HG03457 (cell line): ENCODE data around the gene MAPKAPK3.
A peak's percentile ranks its signal among the peaks of the same experiment; 100 is the strongest.

Experiments used
- ATAC-seq: cut with Tn5 transposase; IDR thresholded peaks from one replicate; pipeline ENCODE4 v1.9.1; 2021; ENCODE audit warnings: moderate number of reproducible peaks; ENCODE audit not compliant: unreplicated experiment

MAPKAPK3 gene

DNA sequence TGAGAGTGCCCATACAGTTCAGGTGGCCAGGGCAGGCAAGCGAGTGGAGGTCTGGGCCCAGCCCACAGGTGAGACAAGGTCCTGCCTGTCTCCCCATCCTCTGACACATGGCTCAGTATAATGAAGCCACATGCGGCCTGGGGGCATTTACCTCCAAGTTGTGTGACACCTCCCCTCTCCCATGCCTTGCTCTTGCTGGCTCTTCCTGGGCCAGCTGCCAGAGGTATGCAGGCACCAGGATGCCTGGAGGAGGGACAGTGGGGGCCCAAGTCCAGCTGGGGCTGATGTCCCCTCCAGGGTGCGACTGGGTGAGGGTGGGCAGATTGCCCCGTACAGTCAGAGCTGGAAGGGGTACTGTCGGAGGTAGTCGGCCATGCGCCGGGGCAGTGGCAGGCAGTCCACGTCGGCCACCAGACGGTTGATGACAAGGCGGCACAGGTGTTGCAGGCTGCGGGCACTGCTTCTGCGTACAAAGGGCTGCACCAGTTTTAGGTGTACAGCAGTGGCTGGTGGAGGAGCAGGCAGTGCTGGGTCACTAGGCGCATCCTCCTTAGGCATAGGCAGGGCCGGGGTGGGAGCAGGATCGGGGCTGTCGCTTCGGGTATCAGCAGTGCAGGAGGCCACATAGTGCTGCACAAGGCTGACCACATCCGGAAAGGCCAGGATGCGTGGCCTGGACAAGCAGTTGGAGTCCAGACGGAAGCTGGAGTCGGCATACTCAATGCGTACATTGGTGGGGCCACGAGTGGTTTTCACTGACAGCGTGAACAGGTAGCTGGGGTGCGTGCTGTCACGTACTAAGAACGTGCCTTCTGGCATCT, 9.5 kb upstream of the MAPKAPK3 start:
- ATAC-seq = no peak

DNA sequence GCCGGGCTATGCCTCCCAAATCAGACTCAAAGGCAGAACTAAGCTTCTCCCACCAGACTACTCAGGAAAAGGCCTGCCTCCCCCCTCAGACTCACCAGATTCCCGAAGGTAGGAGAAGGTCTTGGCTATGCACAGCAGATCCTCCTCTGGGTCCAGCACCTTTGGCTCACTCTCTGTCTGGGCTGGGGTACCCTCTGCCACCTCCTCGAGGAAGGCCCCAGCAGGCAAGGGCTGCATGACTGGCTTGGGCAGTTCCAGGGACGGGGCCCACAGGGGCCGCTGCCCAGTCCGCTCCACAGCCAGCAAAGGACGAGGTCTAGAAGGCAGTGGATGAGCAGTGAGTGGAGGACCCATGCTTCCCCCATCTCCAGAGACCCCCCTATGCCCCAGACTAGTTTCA, 8.7 kb upstream of the MAPKAPK3 start:
- ATAC-seq = no peak

GRCh38 chr3:50609071-50609762, 7.7 kb upstream of the MAPKAPK3 start:
- no peak for ATAC-seq

DNA sequence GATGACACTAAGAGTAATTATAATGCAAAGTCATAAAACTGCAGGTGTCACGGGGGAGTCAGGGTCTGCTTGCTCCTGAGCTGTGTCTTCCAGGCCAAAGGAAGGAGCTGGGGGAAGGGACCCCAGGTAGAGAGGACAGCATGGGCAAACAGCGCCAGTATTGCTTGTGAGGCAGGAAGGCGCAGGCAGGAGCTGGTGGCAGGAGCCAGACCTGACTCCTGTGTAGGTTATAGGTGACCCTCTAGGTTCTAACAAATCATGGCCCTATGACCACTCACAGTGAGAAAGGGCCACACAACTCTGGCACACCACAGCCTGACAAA, 7.2 kb upstream of the MAPKAPK3 start:
- no peak for ATAC-seq

GRCh38 chr3:50610181-50610971, 6.6 kb upstream of the MAPKAPK3 start:
- ATAC-seq = no peak

DNA sequence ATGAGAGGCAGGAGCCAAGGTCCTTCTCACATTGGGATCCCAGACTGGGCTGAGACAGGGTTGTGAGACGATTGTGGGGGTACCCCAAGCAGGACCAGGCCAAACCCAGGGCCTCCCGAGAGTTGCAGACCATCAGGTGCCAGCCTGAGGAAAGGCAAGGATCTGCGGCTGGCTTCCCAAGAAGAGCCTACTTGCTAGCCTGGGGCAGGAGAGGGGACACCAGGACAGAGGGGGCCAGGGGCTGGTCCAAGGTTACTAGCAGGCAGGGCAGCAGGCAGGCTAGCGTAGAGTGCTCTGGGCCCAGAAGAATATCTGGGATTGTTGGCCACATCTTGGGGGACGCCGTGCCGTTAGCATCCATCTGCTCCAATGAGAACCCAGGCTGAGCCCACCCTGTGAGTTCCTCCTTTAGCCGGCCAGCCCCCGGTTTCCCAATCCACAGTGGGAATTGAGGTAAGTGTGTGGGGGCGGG, 5.9 kb upstream of the MAPKAPK3 start:
- ATAC-seq = no peak

DNA sequence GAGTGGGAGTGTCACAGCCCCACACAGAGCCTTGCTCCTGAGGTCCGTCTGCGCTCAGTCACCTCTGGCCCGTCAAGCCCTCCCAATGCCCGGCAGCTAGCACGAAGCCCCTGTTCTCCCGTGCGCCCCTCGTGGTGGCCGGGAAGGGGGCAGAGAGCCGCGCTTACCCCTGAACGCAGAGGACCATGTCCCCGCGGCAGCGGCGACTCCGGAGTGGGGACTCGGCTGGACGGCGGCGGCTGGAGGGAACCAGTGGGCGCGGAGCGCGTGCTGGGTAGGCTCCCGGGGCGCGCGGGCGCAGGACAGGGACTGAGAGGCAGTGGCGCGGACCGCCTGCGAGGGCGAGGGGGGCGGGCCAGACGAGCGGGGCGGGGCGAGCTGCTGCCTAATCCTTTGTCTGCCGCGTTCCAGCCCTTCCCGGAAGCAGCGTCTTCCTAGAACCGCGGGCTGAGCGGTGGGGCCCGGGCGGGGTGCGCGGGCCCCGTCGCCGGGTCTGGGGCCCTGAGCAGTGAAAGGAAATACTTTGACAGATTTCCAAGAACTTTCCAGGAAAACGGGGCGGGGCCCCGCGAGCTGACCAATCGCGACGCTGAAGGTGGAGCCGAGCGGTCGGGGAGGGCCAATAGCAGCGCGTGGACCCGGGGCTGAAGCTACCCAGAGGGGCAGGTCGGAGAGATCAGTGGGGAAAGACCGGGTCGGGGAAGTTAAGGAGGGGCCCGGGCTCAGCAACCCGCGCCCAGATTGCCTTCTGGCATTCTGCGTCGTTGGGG, 5.3 kb upstream of the MAPKAPK3 start, which contains the start of gene CISH:
CISH (minus strand) TSS at position 311 of the 770 bp plus-strand sequence; CDS start at position 187, 124 bp downstream.
- ATAC-seq = peak; percentile 61

DNA sequence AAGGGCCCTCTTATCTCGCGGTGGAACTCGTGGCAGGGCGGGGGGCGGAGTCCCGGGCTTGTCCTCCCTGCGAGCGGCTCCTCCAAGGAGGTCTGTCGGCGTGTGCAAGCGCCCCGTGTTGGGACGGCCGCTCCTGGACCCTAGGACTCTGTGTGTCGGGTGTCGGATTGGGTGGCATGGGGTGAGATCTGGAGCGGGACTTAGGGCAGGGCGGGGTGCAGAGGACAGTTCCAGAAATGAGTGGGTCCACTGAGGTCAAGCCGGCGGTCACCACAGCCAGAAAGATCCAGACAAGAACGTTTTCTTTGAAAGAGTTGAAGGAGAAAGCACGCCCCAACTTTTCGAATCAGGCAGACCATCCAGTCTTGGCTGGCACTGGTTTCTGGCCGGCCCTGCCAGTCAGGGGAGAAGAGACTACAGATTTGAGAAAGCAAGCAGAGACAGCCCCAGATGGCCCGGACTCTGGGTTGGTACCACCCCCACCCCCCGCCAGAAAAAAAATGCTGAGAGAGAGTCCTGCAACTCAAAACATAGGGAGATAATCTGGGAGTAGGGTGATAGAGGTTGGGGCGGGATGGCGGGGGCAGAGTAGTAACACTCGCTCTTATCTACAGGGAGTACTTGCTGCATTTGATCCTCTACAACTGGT, 4.6 kb upstream of the MAPKAPK3 start:
- ATAC-seq = no peak

GRCh38 chr3:50612970-50613846, 3.7 kb upstream of the MAPKAPK3 start:
- no peak for ATAC-seq

GRCh38 chr3:50615190-50615589, 1.8 kb upstream of the MAPKAPK3 start:
- ATAC-seq = no peak

GRCh38 chr3:50616003-50616769, 765 bp upstream of the MAPKAPK3 start:
- ATAC-seq = no peak

- ATAC-seq = peak; percentile 44
Measured at GRCh38 chr3:50616770-50617095, 218 bp upstream of the MAPKAPK3 start.

DNA sequence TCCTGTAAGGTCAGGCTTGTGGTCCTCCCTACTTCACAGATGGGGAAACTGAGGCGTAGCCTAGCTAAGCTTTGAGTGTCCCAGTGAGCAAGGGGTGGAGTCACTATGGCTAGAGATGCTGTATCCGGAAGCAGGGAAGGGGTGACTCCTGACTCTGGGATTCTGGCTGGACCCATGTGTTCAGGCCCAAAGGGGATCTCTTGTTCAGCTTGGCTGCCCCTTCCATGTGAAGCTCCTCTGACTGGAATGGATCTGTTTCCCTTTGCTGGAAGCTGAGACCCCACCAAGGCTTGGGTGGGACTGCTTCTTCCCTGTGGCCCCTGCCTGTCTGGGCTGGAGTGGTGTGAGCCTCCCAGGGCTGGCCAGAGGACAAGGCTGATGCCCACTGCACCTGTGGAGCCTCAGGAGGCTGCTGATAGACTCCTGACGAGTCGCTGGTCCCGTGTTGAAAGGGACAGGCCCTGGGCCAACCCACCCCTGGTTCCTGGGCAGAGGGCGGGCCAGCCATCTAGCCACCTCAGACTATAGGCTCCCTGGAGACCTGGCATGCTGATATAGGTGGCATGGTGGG, 1.0 kb downstream of the MAPKAPK3 start:
- ATAC-seq = no peak

DNA sequence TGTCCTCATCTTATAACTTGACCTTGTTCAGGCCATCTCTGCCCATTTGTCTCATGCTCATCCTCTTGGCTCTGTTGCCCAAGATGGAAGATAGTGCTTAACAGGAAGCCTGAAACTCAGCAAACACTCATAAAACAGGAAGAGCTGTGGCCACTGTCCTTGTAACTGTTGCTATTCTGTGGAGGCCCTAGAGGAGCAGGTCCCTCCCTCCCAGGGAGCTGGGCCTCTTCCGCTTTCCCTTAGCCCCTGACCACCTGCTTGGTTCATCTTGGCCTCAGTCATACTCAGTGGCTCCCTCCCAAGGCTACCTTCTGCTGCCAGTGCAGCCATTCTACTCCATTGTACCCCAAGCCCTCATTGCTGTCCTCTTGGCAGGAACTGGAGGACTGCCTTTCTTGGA, 3.5 kb downstream of the MAPKAPK3 start:
- ATAC-seq = no peak

DNA sequence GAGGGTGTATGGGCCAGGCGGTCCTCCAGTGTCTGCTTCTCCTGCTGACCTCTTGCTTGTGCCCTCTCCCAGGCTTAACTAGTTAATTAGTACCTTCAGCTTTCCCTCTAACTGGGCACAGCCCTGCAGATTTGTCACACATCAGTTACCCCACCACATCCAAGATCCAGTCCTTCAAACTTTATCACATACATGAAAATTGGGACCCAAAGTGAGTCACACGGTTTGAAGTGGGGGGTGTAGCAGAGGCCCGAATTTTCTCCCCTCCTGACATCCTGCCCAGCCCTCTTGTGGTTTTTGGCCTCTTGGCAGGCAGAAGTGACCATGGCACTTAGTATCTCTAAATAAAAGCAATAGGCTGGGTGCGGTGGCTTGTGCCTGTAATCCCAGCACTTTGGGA, 3.9 kb downstream of the MAPKAPK3 start:
- no peak for ATAC-seq

- no peak for ATAC-seq
Measured at GRCh38 chr3:50622881-50623280, 5.9 kb downstream of the MAPKAPK3 start.

GRCh38 chr3:50623840-50624474, 7.0 kb downstream of the MAPKAPK3 start:
- ATAC-seq = no peak

DNA sequence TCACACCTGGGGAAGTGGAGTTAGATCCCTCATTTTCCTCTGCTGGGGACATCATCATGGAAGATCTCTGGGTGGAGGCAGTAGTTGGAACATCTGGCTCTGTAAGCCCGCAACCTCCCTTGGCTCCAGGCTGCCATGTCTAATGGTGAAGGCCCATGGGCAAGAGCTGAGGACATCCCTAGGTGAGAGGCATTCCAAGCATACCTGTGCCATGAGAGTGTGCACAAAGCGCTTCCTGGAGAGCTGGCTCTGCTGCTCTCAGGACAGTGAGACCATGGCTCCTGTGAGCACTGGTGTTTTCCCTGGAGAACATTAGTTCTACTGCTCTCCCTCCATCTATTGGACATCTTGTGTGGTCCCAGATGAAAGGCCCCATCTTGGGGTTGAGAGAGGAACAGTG, 7.7 kb downstream of the MAPKAPK3 start:
- no peak for ATAC-seq
